Skin of body (tissue), 2 donors: Measurements from ENCODE around the gene UHRF2. TPM values are rescaled to one million over a fixed set of nuclear protein-coding genes. Genes with fewer than 3 reads are reported as not detected.
"Not testable (repeated sequence)": the region's sequence is repeated elsewhere in the genome, so short reads cannot be mapped to it uniquely, and the experiment has no call there.

Experiments
- DNase-seq: peaks from one replicate; lab custom pipeline; 2025; lab: John Stamatoyannopoulos, UW
- total RNA-seq: library from RNA; depleted of rRNA; stranded (reverse); fragments of >200 nt; gene quantifications from one replicate; pipeline ENCODE4 v1.2.3, GENCODE V29; 2014

The UHRF2 gene, protein sequence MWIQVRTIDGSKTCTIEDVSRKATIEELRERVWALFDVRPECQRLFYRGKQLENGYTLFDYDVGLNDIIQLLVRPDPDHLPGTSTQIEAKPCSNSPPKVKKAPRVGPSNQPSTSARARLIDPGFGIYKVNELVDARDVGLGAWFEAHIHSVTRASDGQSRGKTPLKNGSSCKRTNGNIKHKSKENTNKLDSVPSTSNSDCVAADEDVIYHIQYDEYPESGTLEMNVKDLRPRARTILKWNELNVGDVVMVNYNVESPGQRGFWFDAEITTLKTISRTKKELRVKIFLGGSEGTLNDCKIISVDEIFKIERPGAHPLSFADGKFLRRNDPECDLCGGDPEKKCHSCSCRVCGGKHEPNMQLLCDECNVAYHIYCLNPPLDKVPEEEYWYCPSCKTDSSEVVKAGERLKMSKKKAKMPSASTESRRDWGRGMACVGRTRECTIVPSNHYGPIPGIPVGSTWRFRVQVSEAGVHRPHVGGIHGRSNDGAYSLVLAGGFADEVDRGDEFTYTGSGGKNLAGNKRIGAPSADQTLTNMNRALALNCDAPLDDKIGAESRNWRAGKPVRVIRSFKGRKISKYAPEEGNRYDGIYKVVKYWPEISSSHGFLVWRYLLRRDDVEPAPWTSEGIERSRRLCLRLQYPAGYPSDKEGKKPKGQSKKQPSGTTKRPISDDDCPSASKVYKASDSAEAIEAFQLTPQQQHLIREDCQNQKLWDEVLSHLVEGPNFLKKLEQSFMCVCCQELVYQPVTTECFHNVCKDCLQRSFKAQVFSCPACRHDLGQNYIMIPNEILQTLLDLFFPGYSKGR
- 49.9 TPM for total RNA-seq

DNA sequence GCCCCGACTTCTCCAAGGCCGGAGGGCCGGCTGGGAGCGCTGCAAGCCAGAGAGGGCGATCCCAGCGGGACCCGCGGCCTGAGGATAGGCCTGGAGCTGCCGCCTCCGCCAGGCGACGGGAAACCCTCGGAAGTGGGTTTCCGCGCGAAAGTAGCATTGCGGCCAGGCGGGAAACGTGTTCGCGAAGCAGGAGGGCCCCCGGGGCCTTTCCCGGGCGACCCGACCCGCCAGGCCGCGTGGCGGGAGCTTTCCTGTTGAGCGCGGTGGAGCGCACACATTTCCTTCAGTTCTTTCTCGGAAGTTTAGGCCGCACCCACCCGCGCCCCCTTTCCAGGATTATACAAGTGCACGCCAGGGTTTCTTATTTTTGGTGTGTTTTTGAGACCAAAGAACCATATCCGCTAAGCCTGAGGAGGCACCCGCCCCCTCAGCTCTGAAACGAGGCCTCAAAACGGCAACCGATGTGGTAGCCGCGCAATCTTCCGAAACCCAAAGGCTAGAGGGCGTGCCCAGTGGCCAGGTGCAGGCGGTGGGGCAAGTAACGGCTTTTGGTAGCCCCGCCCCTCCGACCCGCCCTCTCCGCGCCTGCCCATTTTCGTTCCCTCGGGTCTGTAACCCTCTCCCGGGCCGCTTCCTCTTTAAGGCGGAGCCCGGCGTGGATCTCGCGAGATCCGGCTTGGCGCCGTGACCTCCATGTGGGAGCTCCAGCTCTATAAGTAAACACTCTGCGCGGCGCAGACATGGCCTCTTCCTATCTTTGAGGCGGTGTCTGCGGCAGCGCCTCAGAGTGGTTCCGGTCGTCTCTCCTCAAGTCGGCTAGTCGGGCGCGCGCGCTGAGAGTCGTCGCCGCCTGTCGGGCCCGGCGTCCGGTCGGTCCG, at the start of gene UHRF2:
Gene UHRF2, plus strand, starts transcription at position 713 of the 878 bp plus-strand sequence. CDS start 292 bp downstream, outside the sequence.
- DNase-seq, result peak; percentile 98

DNA sequence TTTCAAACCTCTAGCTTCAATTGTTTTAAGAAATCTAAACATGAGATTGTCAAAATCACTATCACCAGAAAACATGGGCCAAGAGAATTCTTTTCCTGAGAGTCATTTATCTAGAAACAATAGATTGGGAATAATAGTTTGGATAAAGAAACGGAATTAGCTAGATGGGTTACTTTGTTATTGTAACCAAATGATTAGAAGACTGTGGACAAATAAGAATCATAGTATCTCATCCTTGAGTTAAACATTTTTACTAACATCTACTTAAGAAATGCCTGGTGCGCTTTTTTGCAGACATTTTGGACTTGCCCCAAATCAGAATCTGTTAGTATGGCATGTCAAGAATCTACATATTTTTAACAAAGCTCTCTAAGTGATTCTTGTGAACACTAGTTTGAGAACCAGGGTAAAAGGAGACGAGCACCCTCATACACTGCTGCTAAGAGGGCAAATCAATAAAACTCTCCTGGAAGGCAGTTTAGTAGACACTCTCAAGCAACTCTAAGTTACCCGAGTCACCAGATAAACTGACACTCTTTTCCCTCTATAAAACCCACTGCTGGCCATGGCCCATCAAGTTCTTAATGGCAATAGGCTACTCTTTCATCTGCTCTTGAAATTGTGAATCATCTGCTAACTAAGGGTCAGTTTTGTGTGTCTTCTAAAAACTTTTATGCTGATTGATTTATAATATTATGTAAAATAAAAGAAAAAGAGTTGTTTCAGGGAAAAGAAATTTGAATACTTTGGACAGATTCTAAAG, 45.7 kb upstream of the UHRF2 start:
- no peak for DNase-seq

DNA sequence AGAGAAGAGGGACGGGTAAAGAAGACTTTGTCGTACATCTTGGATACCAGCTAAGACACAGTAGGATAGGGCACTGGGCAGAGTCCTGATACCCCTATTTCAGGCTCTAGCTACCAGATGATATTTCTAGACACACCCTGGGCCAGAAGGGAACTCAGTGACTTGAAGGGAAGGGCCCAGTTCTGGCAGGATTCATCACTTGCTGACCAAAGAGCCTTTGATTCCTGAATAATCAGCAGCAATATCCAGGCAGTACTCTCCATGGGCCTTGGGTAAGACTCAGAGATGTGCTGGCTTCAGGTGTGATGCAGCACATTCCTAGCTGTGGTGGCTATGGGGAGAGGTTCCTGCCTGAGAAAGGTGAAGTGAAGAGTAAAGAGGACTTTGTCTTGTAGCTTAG, 44.2 kb upstream of the UHRF2 start:
- no peak for DNase-seq

DNA sequence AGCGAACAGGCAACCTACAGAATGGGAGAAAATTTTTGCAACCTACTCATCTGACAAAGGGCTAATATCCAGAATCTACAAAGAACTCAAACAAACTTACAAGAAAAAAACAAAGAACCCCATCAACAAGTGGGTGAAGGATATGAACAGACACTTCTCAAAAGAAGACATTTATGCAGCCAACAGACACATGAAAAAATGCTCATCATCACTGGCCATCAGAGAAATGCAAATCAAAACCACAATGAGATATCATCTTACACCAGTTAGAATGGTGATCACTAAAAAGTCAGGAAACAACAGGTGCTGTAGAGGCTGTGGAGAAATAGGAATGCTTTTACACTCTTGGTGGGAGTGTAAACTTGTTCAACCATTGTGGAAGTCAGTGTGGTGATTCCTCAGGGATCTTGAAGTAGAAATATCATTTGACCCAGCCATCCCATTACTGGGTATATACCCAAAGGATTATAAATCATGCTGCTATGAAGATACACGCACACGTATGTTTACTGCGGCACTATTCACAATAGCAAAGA, 31.5 kb upstream of the UHRF2 start:
- DNase-seq, result not testable (repeated sequence)

DNA sequence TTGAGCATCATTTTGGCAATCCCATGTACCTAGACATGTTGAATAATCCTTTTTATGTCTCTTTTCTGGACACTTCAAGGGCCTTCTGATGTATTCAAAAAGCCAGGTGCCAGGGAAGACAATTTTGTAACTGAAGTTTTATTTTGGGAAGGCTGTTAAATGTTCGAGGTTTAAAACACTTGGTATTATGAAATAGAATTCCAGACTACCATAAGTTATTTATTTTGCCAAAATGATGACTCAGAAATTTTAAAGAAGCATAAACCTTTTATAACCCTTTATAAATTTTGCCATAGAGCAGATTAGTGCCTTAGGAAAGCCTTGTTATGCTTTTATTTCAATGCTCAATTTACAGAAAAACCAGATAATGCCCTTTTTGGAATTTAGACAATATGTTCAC, 30.3 kb upstream of the UHRF2 start:
- no peak for DNase-seq

DNA sequence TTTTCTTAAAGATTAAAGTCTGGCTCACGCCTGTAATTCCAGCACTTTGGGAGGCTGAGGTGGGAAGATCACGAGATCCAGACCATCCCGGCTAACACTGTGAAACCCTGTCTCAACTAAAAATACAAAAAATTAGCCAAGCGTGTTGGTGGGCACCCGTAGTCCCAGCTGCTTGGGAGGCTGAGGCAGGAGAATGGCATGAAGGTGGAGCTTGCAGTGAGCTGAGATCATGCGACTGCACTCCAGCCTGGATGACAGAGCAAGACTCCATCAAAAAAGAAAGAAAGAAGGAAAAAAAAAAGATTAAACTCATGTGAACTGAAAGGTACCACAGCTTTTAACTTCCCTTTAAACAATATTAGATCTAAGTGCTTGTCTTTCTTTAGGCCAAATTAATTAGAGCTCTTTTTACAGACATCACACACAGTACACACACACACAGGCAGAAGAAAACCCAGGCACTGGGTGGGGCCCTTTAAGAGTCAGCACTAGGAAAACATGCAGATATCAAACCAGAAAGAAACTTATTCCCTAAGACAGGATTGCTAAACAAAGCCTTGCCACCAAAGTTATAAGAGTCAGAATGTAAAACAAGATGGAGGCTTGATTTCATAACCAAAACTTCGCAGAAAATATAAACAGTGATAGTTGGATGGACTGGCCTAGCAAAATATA, 29.3 kb upstream of the UHRF2 start:
- DNase-seq, result no peak

DNA sequence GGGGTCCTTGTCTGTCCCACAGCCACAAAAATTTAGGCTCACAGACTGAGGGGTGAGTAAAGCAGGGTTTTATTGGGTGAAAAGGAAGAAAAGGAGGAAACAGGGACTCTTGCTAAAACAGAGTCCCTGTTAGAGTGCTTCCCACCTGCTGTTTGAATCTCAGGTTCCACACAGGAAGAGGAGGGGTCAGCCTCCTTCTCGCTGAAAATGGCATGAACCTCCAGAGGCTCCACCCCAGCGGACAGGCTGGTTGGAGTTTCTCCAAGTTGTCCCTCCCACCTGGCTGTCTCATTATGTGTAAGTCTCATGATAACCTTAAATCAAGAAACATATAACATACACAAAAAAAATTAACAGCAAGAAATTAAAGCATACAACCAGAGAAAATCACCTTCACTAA, 28.3 kb upstream of the UHRF2 start:
- DNase-seq, result no peak

DNA sequence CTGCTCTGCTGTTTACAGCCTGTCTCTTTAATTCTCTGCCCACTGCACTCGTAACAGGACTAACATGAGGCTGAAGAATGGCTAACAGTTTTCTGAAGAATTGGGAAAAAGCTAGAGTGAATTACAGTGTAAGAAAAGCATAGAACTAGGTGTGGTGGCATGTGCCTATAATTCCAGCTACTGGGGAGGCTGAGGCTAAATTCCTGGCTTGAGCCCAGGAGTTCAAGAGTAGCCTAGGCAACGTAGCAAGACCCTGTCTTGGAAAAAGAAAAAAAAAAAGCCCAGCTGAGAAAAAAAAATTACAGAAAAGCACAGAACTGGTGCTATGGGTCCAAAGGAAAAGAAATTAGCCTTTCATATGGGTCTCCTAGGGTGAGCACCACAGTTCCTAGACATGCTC, 13.9 kb upstream of the UHRF2 start:
- no peak for DNase-seq

DNA sequence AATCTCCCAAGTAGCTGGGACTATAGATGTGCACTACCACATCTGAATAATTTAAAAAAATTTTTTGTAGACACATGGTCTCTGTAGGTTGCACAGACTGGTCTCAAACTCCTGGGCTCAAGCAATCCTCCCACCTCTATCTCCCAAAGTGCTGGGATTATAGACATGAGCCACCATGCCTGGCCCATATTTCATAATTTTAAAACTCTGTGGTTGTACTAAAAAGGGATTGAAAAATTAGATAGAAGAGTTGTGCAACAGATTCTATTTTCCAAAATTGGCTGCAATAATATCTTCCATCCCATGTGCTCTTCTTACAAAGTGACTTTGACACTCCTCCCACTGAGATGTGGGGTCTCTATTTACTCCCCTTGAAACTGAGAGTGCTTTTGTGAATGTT, 7.6 kb upstream of the UHRF2 start:
- no peak for DNase-seq

DNA sequence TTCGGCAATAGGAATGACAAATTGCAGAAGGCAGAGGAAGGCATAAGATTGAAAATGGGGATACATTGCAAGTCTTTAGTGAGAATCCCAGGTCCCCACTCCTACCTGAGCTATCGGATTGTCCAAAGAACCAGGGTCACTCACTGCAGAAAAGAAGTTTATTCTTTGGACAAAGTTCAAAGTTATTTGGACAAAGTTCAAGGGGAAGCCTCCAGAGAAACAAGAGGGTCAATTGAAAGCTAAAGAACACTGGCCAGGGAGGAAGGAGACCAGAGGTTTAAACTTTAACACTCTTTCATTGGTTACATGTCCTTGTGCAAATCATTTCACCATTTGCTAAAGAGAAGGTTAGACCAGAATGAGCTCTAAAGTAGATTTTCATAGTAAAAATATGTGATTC, 5.2 kb upstream of the UHRF2 start:
- DNase-seq, result no peak

DNA sequence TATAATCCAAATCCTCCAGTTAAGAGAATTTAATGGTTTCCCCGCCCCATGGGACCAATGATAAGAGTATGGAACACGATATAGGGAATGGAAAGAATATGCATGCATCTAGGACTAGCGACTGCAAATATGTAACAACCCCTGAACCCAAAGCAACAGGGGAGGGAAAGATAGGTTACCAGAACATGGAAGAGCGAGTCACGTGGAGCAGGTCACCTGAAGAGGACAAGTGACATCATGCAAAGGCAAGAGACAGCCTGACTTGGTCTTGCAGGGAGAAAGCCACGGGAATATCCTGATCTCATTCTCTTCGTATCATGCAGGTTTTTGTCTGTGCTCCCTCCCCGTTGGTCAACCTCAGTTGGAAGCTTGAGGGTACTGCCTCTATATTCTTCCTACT, 4.7 kb upstream of the UHRF2 start:
- no peak for DNase-seq

DNA sequence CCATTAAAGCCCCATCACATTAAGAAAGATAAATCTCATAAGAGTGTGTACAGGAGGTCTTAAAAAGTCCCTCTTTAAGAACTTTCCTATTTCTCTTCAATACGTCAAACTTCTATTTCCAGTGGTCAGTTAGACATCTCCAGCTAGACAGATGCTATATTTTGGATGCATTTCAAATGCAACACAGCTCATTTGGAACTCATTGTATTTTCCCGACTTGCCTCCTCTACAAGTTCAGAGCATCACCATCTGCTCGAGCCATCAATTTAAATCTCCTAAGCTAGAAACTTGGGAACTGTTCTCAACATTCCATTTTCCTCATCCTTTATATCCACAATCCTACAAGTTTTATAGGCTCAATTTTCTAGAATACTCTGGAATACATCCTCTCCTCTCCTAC, 3.2 kb upstream of the UHRF2 start:
- peak; percentile 6 for DNase-seq

DNA sequence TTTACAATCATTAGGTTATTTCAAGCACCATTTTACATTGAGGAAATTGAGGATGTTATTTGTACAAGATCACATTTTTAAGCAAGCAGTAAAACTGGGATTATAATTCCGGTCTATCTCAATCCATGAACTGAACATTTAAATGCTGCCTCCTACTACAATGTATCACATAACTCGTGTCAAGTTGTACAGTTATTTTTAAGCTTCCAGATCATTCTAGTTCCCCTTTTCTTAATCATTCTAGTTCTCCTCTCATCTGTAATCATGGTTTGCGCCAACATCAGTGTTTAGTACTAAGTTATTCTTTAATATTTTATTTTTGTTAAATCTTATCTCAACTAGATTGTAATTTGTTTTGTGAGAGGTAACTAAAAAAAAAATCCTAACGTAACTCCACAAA, 2.4 kb upstream of the UHRF2 start:
- DNase-seq, result no peak

DNA sequence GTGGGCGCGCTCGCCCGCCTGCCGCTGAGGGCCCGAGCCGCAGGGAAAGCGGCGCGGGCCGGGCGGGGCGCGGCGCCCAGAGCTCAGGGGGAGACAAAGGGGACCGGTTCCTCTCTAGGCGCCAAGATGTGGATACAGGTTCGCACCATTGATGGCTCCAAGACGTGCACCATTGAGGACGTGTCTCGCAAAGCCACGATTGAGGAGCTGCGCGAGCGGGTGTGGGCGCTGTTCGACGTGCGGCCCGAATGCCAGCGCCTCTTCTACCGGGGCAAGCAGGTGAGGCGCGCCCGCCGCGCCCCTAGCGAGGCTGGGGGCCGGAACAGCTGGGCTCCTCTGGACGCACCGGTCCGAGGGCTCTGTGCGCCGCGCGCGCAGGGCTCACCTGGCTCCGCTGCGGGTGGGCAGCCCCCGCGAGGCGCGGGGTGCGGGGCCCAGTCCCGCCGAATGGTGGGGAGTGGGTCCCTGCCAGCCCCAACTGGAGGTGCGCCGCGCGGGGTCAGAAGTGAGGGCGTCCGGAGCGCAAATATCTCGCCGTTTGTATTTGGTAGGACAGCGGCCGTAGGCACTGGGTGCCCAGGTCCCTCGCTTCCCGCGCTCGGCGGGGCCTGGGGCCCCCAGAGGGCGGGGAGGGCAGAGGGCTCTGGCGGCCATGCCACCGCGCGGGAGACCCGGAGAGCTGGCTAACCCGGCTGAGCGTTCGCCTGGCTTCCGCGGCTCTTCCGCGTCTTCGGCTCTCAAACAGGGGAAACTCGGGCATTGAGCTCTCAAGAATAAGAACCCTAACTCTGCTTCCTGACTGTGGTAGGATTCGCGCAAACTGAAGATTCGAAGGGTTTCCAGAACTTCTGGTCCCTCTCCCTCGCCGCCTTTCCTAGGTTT, 607 bp downstream of the UHRF2 start:
- DNase-seq, result no peak

DNA sequence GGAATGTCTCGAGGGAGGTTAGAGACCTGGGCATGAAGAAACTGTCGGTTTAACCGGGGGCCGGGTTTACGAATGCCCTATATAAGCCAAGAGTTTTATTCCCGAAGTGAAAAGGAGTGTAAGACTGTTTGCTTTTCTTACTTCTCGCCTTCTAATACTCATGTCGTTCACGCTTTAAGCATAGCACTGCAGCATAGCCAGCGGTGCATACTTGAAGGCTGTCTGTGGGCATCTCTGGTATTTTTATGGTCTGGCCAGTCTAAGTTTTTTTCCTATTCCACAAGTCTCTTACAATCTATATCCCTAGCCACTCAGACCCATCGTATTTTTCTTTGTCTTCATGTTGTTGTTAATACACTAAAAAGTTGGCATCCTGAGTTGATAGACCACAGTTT, 1.2 kb downstream of the UHRF2 start:
- no peak for DNase-seq

DNA sequence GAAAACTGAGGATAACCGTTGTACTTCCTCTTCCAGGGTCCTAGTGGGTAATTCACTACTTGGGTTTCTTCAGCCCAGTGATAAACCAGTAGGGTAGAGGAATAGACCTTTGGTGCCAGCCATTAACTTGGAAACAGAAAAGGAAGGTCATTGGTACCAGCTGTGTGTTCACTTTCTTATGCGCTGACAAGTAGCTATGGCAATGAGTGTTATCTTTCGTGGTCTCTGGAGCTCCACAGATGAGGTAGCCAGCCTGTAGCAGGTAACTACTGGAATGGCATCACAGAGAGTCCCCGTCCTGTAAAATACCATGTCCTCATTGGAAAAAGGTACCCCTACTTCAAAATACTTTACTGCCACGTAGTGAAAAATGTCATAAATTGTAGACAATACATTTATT, 2.3 kb downstream of the UHRF2 start:
- no peak for DNase-seq

DNA sequence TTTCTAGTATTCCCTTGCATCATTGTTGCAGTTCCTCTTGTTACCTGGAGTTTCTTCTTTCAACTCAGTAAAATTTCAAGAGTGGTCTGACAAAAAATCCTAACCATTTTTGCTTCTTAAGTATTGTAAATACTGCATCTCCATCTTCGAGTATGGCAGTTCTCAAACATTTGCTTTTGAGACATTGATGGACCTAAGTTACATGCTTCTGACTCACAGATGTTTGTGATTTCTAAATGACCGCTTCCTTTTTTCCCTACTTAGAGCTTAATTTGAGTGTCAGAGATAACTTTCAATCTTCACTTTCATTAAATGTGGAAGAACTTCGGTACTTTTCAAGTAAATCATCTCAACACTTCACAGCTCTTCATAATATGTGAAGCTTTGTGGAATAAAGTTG, 4.2 kb downstream of the UHRF2 start:
- DNase-seq, result no peak

DNA sequence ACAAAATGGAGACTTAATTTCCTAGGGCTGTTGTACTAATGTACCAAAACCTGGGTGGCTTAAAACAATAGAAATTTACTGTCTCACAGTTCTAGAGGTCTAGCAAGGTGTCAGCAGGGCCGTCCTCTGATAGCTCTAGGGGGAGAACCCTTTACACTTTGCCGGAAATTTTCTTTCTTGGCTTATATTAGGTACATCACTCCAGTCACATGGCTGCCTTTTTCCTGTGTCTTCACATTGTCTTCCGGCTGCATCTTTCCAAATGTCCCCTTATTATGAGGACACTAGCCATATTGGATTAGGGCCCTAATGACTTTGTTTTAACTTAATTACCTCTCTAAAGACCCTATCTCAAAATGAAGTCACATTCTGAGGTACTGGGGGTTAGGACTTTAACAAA, 5.8 kb downstream of the UHRF2 start:
- no peak for DNase-seq

DNA sequence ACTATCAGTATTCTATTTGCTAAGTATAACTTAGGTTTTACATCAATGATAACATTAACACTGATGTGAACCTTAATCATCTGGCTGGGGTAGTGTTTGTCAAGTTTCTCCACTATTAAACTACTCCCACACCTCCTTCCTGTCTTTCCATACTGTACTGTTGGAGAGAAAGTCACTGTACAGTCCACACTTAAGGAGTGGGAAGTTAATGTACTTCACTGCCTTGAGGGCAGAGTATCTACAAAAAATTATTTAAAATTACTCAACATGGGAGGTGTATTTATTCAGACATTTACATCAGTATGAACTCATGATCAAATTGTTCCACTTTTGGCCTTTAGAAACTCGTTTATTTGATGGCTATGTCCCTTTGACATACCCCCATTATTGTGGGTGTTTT, 11.9 kb downstream of the UHRF2 start:
- DNase-seq, result no peak
